ENCODE data around the gene RHOD. TPM values are rescaled to one million over a fixed set of nuclear protein-coding genes. Genes with fewer than 3 reads are reported as not detected.

The RHOD gene
- polyA plus RNA-seq, 1 experiment, result 42.8 TPM

GRCh38 chr11:67050139-67050538 lies 6.5 kb upstream of the RHOD start:
- TF ChIP-seq, protein P1, sequence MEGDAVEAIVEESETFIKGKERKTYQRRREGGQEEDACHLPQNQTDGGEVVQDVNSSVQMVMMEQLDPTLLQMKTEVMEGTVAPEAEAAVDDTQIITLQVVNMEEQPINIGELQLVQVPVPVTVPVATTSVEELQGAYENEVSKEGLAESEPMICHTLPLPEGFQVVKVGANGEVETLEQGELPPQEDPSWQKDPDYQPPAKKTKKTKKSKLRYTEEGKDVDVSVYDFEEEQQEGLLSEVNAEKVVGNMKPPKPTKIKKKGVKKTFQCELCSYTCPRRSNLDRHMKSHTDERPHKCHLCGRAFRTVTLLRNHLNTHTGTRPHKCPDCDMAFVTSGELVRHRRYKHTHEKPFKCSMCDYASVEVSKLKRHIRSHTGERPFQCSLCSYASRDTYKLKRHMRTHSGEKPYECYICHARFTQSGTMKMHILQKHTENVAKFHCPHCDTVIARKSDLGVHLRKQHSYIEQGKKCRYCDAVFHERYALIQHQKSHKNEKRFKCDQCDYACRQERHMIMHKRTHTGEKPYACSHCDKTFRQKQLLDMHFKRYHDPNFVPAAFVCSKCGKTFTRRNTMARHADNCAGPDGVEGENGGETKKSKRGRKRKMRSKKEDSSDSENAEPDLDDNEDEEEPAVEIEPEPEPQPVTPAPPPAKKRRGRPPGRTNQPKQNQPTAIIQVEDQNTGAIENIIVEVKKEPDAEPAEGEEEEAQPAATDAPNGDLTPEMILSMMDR (IDR thresholded peaks at IDR 0.05; ENCODE audit: insufficient read depth, low read depth, low read length), result no peak
- no peak for DNase-seq (ENCODE audit: low read depth)
- H3K27me3 ChIP-seq (ENCODE audit: control insufficient read depth, insufficient read depth, low read length), result peaks cover 2% of the 10 kb centered on the region; the same call in 1 of the 2 replicates
- ChIA-PET POLR2A (no interaction called here), CTCF (interaction anchor here (1.5 to 1.7 kb wide), 2 partner anchors 26 to 212 kb away, joined by 3 to 6 read pairs; no protein-coding TSS in a partner anchor)
- H3K4me3 ChIP-seq (ENCODE audit: low read depth, low read length), result no peak overlapping the region
- H3K36me3 ChIP-seq (ENCODE audit: control insufficient read depth, insufficient read depth, low read length), result no peaks in the 10 kb centered on the region

DNA sequence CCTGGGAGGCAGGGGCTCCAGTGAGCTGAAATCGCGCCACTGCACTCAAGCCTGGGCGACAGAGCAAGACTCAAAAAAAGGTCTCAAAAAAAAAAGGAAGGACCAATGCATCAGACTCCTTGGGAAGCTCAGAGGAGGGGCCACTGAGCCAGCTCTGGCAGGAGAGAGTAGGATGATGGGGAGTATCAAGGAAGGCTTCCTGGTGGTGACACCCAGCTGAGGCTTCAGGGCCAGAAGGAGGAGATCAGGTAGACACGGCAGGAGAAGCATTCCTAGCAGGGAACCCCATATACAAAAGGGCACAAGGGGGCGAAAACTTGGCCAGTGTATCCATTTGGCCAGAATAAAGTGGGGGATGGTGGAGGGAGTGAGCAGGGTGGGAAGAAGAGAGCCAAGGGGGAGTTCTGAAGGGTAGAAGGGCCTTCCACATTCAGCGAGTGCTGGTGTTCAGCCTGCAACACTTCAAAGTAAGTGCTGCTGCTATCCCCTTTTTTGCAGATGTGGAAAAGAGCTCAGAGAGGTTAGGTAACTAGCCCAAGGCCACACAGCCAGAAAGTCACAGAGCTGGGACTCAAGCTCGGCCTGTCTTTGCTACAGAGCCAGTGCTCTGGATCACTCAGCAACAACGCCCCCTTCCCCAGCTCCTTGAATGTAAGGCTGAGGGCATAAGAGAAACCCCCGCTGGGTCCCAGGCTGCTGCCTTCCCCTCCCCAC lies 5.3 kb upstream of the RHOD start:
- Histone ChIP-seq H3K4me3 (ENCODE audit: low read depth, low read length) (no peak overlapping the region), H3K27me3 (ENCODE audit: control insufficient read depth, insufficient read depth, low read length) (peaks cover 2% of the 10 kb centered on the region; the same call in 1 of the 2 replicates), H3K36me3 (ENCODE audit: control insufficient read depth, insufficient read depth, low read length) (no peaks in the 10 kb centered on the region)
- TF ChIP-seq, protein P1 (IDR thresholded peaks at IDR 0.05; ENCODE audit: insufficient read depth, low read depth, low read length), result no peak
- CTCF ChIA-PET, result interaction anchor here (0.6 to 4.9 kb wide), 5 partner anchors 8 to 211 kb away, joined by 3 to 34 read pairs (median 4); no protein-coding TSS in a partner anchor
- DNase-seq (ENCODE audit: low read depth), result no peak
- POLR2A ChIA-PET, result interaction anchor here (0.9 kb wide), 1 partner anchor 68 kb away, joined by 3 read pairs; the partner anchor contains the start of gene KDM2A

DNA sequence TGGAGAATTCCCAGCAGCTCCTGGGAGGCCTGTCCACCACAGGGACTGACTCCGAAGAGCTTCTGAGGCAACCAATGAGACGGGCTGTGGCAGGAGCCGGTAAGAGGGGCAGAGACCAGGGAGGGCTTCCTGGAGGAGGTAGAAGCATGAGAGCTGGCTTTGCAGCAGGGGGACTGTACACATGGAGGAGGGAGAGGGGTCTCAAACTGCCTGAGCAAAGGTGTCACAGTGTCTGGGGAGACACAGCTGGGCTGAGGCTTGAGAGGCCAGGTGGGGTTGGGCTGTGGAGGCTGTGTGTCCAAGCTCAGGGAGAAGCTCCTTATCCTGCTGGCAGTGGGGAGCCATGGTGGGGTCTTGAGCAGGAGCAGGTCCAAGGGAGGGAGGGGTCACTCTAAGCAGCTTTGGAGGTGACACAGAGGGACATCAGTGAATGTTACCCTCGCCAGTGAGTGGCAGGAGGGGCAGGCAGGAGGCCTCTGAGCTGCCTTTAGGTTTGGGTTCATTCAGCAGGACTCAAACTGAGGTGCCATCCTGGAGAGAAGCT lies 4.6 kb upstream of the RHOD start:
- ChIA-PET POLR2A (interaction anchor here (0.9 kb wide), 1 partner anchor 67 kb away, joined by 3 read pairs; the partner anchor contains the start of gene KDM2A), CTCF (interaction anchor here (0.6 to 4.9 kb wide), 5 partner anchors 8 to 266 kb away, joined by 3 to 34 read pairs (median 4); no protein-coding TSS in a partner anchor)
- no peak overlapping the region for H3K4me3 ChIP-seq (ENCODE audit: low read depth, low read length)
- no peak for DNase-seq (ENCODE audit: low read depth)
- peaks cover 2% of the 10 kb centered on the region; the same call in 1 of the 2 replicates for H3K27me3 ChIP-seq (ENCODE audit: control insufficient read depth, insufficient read depth, low read length)
- TF ChIP-seq, protein P1 (IDR thresholded peaks at IDR 0.05; ENCODE audit: insufficient read depth, low read depth, low read length), result no peak
- no peaks in the 10 kb centered on the region for H3K36me3 ChIP-seq (ENCODE audit: control insufficient read depth, insufficient read depth, low read length)

GRCh38 chr11:67052891-67053290 lies 3.8 kb upstream of the RHOD start:
- POLR2A ChIA-PET, result no interaction called here
- CTCF ChIA-PET, result interaction anchor here (0.6 to 4.9 kb wide), 7 partner anchors 9 to 297 kb away, joined by 3 to 34 read pairs (median 4); no protein-coding TSS in a partner anchor

More at GRCh38 chr11:67052891-67053290, 3.8 kb upstream of the RHOD start:
- Histone ChIP-seq H3K4me3 (ENCODE audit: low read depth, low read length) (no peak overlapping the region), H3K27me3 (ENCODE audit: control insufficient read depth, insufficient read depth, low read length) (peaks cover 2% of the 10 kb centered on the region; the same call in 1 of the 2 replicates), H3K36me3 (ENCODE audit: control insufficient read depth, insufficient read depth, low read length) (no peaks in the 10 kb centered on the region)
- DNase-seq (ENCODE audit: low read depth), result no peak
- TF ChIP-seq, protein P1 (IDR thresholded peaks at IDR 0.05; ENCODE audit: insufficient read depth, low read depth, low read length), result no peak

Measured in BJ (cell line).